IPS DF 6.9 (cell line): ENCODE measurements around the gene PTPRN2.

Experiments
- DNase-seq: peaks from one replicate; pipeline ENCODE4 v3.0.0-alpha.2; 2013; ENCODE audit warnings: low read depth, low spot score
- H3K27ac ChIP-seq: one replicate; pipeline ENCODE4 v1.5.1; 2013; ENCODE audit warnings: low read length, control low read depth
- H3K27me3 ChIP-seq: 2 replicates; pipeline ENCODE4 v1.6.1; 2013; ENCODE audit warnings: mild to moderate bottlenecking, low read length; ENCODE audit not compliant: control insufficient read depth, insufficient read depth
- H3K36me3 ChIP-seq: 2 replicates; pipeline ENCODE4 v1.6.1; 2013; ENCODE audit warnings: low read length; ENCODE audit not compliant: control insufficient read depth, insufficient read depth
- H3K4me1 ChIP-seq: 2 replicates; pipeline ENCODE4 v1.6.1; 2013; ENCODE audit warnings: low read length; ENCODE audit not compliant: control insufficient read depth, insufficient read depth
- H3K4me3 ChIP-seq: 2 replicates; pipeline ENCODE4 v1.5.1; 2013; ENCODE audit warnings: mild to moderate bottlenecking, low read length
- H3K9me3 ChIP-seq: 2 replicates; pipeline ENCODE4 v1.6.1; 2013; ENCODE audit warnings: low read length, inconsistent platforms; ENCODE audit not compliant: control insufficient read depth, insufficient read depth
- WGBS: extraction: QIAGEN DNeasy Blood & Tissue Kit; methylation state at CpG from one replicate; pipeline ENCODE4 v1.1.7; 2013; ENCODE audit warnings: mixed read lengths, missing lambda C conversion rate; ENCODE audit not compliant: insufficient read length, insufficient coverage; 5-methylcytosine and 5-hydroxymethylcytosine counted together

Gene PTPRN2

DNA sequence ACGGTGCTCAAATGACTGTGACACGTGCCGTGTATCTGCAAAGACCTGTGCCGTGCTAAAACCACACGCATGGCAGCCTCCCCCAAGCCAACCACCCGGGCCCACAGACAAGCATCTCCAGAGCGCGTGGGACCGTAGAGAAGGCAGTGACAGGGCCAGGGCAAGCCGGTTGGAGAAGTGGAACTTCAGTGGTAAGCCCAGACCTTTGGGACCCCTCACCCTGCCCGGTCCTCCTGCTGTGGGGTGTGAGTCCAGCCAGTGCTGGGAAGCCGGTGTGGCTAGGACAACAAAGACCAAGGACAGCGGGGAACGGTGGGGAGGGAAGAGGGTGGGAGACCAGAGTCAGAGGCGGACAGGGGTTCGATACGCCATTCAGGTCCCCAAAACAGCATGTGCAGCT is 774.6 kb downstream of the PTPRN2 start:
- Histone ChIP-seq H3K4me3 (no peak overlapping the region), H3K27me3 (no peaks in the 10 kb centered on the region), H3K36me3 (no peaks in the 10 kb centered on the region; the same call in 1 of the 2 replicates), H3K27ac (no peak overlapping the region), H3K4me1 (no peaks in the 10 kb centered on the region), H3K9me3 (peaks cover 41% of the 10 kb centered on the region)
- WGBS = no CpG with 5 or more reads among the region's 17 CpGs
- no peak for DNase-seq

DNA sequence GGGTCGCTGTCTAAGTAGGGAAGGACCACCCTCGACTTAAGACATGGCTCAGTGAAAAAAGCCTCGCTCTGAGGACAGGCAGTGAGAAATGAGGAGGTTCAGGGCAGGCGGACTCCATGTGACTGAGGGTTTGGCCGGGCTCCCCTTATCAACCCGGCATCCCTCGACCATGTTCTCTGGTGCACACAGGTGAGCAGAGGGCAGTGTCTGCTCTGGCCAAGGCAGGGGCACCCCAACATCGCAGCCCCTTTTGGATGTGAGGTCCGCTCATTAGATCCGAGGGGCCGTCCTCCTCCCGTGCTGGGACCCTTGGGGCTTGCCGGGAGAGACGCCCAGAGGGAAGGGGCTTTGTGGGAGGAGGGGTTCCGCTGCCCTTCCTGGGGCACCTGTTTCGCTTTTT is 775.7 kb downstream of the PTPRN2 start:
- no peaks in the 10 kb centered on the region; the same call in 1 of the 2 replicates for H3K36me3 ChIP-seq
- DNase-seq = no peak
- no peak overlapping the region for H3K27ac ChIP-seq
- H3K4me1 ChIP-seq = no peaks in the 10 kb centered on the region
- WGBS = no CpG with 5 or more reads among the region's 16 CpGs
- H3K9me3 ChIP-seq = peaks cover 45% of the 10 kb centered on the region
- no peaks in the 10 kb centered on the region for H3K27me3 ChIP-seq
- no peak overlapping the region for H3K4me3 ChIP-seq

DNA sequence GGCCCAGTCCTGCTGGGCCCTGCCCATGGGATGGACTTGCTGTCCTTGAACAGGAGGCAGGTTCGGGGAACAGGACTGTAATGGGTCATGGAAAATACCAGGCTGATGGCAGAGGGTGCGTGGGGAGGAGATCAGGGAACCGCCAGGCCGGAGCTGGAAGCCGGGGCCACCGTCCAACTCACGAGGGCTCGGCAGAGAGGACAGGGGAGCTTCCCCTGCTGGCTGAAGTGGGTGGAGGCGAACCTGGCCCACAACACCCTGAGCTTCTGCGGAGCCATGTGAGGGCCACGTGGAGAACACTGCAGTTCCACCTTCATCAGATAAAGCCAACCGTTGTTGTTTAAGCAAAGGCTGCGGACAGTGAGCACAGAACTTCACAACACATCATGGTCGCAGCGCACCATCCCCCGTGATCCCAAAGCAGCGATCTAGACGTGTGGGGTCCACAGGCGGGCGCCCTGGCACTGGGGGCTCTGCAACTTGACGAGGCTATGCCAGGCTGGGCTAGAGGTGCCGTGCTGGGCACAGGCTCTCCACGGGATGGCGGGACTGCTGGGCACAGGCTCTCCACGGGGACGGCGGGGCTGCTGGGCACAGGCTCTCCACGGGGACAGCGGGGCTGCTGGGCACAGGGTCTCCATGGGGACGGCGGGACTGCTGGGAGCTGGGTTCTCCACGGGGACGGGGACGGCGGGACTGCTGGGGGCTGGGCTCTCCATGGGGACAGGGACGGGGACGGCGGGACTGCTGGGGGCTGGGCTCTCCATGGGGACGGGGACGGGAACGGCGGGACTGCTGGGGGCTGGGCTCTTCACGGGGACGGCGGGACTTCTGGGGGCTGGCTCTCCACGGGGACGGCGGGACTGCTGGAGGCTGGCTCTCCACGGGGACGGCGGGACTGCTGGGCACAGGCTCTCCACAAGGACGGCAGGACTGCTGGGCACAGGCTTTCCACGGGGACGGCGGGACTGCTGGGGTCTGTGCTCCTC is 777.5 kb downstream of the PTPRN2 start:
- Histone ChIP-seq H3K36me3 (no peaks in the 10 kb centered on the region; the same call in 1 of the 2 replicates), H3K4me3 (no peak overlapping the region)

DNA sequence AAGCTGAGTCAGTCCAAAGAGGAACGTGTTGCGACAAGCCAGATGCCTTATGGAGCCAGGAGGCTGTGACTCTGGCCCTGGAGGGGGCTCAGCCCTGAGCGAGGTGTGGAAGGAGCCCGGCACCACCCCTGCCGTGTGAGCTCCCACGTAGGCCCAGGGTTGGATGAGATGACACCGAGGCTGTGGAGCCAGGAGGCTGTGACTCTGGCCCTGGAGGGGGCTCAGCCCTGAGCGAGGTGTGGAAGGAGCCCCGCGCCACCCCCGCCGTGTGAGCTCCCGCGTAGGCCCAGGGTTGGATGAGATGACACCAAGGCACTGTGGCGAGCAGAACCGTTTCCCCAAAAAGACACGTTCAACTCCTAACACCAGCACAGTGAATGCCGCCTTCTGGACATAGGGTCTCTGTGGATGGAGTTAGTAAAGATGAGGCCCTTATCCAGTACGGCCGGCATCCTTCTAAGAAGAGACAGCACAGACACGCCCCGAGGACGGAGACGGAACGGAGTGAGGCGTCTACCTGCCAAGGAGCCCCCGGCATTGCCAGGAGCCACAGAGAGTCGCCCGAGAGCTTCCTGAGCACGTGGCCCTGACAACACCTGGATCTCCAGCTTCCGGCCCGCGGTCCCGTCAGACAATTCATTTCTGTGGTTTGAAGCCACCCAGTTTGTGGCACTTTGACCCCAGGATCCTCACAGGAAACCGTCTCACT is 778.3 kb downstream of the PTPRN2 start:
- Histone ChIP-seq H3K27me3 (no peaks in the 10 kb centered on the region), H3K4me3 (no peak overlapping the region), H3K36me3 (no peaks in the 10 kb centered on the region; the same call in 1 of the 2 replicates), H3K27ac (no peak overlapping the region), H3K9me3 (peaks cover 50% of the 10 kb centered on the region), H3K4me1 (no peaks in the 10 kb centered on the region)
- WGBS = no CpG with 5 or more reads among the region's 35 CpGs
- no peak for DNase-seq

More for the DNA sequence above, 777.5 kb downstream of the PTPRN2 start:
- DNase-seq = no peak
- Histone ChIP-seq H3K27ac (no peak overlapping the region), H3K9me3 (peaks cover 49% of the 10 kb centered on the region), H3K4me1 (no peaks in the 10 kb centered on the region), H3K27me3 (no peaks in the 10 kb centered on the region)
- WGBS = no CpG with 5 or more reads among the region's 55 CpGs

DNA sequence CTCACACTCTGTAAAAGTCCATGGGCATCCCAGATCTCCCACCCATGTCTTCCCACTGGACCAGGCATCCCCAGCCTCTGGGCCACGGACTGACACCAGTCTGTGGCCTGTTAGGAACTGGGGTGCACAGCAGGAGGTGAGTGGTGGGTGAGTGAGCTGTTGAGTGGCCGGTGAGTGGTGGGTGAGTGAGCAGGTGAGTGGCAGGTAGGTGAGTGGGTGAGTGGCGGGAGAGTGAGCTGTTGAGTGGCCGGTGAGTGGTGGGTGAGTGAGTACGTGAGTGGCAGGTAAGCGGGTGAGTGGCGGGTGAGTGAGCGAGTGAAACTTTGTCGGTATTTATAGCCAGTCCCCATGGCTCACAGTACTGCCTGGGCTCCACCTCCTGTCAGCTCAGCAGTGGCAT is 779.6 kb downstream of the PTPRN2 start:
- Histone ChIP-seq H3K9me3 (peaks cover 50% of the 10 kb centered on the region), H3K27ac (no peak overlapping the region), H3K27me3 (no peaks in the 10 kb centered on the region), H3K36me3 (no peaks in the 10 kb centered on the region; the same call in 1 of the 2 replicates), H3K4me3 (no peak overlapping the region), H3K4me1 (no peaks in the 10 kb centered on the region)
- no CpG with 5 or more reads among the region's 9 CpGs for WGBS
- DNase-seq = no peak

DNA sequence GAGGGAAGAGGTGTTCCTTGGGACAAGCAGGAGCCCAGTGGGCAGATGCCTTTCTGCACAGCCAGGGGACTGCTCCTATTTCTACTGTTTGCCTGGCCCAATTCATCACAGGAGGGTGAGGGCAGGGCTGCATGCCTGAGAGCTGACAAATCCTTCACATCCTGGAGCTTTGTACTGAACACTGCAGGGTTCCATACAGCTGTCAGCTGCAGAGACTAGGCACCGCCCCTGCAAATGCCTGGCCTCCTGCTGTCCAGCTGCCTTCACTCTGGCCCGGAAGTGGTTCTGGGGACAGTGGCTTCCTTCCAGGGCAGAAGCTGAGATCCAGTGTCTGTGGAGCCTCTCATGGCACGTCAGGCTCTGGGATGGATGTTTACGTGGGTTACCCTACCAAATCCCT is 780.1 kb downstream of the PTPRN2 start:
- Histone ChIP-seq H3K4me3 (no peak overlapping the region), H3K36me3 (no peaks in the 10 kb centered on the region; the same call in 1 of the 2 replicates), H3K4me1 (no peaks in the 10 kb centered on the region), H3K27ac (no peak overlapping the region), H3K27me3 (no peaks in the 10 kb centered on the region), H3K9me3 (peaks cover 45% of the 10 kb centered on the region)
- no CpG with 5 or more reads among the region's 4 CpGs for WGBS
- DNase-seq = no peak

DNA sequence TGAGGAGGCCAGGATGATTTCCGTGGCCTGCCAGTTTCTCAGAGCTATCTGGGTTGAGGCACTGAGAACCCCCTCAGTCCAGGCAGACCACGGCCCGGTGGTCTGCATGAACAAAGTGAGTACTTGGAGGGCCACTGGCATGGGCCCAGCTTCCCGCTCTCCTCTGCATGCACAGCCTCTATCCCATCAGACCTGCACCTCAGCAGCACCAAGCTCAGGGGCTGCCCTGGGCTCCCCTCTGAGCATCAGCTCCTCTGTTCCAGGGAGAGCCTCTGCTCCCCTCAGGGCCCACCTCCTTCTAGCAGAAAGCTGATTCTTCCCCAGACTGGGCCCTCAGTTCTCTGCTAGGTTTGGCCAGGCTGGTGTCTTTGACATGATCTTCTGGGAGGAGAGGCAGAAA is 780.9 kb downstream of the PTPRN2 start:
- Histone ChIP-seq H3K9me3 (peaks cover 45% of the 10 kb centered on the region), H3K36me3 (no peaks in the 10 kb centered on the region; the same call in 1 of the 2 replicates), H3K27me3 (no peaks in the 10 kb centered on the region), H3K4me1 (no peaks in the 10 kb centered on the region; the same call in 1 of the 2 replicates), H3K4me3 (no peak overlapping the region), H3K27ac (no peak overlapping the region)
- no peak for DNase-seq
- no CpG with 5 or more reads among the region's 4 CpGs for WGBS

DNA sequence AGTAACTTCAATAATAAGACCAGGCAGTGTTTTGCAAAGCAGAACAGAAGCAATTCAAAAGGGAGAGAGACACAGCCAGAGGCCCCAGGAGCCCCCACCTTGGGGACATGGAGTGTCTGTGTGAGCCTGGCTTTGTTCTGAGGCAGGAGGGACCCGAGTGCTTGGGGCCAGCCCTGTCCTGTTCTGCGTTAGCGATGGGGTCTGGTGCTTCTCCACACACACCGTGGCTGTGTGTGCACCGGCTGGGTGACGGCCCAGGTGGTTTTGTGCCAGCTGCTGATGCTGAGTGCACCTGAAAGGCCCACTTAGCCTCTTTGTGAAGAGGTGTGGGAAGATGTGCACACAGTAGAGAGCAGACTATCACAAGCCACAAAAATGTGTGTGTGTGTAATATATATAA is 781.9 kb downstream of the PTPRN2 start:
- WGBS = no CpG with 5 or more reads among the region's 6 CpGs
- no peaks in the 10 kb centered on the region; the same call in 1 of the 2 replicates for H3K4me1 ChIP-seq
- no peak for DNase-seq

DNA sequence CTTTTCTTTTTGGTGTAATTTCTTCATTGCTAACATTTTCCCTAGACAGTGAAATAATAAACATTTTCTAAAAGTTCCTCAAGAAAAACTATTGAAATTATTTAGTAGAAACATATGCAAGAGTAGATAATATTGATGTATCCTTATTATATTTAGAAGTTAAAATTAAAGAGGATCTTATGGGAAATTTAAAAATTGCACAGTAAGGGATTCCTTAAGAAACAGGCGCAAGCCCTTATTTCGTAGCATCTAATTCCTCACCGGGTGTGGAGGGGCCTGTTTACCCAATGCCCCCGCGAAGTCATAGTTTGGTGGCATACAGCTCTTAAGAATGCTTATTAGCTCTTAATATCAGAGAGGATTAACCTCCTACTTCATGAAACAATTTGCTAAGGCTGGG is 783.7 kb downstream of the PTPRN2 start:
- DNase-seq = no peak
- Histone ChIP-seq H3K27ac (no peak overlapping the region), H3K36me3 (no peaks in the 10 kb centered on the region; the same call in 1 of the 2 replicates), H3K4me1 (no peaks in the 10 kb centered on the region; the same call in 1 of the 2 replicates), H3K27me3 (no peaks in the 10 kb centered on the region), H3K4me3 (no peak overlapping the region), H3K9me3 (peaks cover 40% of the 10 kb centered on the region)
- no CpG with 5 or more reads among the region's 5 CpGs for WGBS

More for the DNA sequence above, 781.9 kb downstream of the PTPRN2 start:
- Histone ChIP-seq H3K27ac (no peak overlapping the region), H3K36me3 (no peaks in the 10 kb centered on the region; the same call in 1 of the 2 replicates), H3K4me3 (no peak overlapping the region), H3K27me3 (no peaks in the 10 kb centered on the region), H3K9me3 (peaks cover 40% of the 10 kb centered on the region)

DNA sequence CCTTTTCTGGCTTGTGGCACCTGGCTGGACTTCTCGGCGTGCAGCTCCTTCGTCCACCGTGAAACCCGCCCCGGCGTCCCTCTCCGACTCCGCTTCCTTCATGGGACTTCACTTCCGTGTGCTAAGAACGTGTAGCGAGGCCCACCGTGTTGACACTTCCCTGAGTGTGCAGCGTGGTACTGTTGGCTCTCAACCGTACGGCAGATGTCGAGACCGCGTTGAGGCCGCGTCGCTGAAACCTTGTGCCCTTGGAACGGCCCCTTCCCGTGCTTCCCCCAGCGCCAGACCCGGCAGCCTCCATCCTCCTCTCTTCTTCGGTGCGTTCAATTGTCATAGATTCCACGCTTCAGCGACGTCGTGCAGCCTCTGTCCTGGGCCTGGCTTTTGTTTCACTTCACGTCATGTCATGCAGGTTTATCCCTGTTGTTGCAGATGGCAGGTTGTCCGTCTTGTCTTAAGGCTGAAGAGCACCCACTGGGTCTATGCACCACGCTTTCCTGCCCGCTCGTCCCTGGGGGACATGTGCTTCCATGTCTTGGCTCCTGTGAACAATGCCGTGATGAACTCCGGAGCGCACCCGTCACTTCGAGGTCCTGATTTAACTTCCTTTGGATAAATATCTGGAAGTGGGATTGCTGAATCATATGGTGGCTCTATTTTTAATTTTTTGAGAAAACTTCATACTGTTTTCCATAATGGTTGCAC is 785.5 kb downstream of the PTPRN2 start:
- no peak for DNase-seq
- no peak overlapping the region for H3K4me3 ChIP-seq
- no peaks in the 10 kb centered on the region for H3K27me3 ChIP-seq
- no peaks in the 10 kb centered on the region; the same call in 1 of the 2 replicates for H3K4me1 ChIP-seq
- WGBS = no CpG with 5 or more reads among the region's 42 CpGs
- H3K27ac ChIP-seq = no peak overlapping the region
- H3K9me3 ChIP-seq = peaks cover 32% of the 10 kb centered on the region
- no peaks in the 10 kb centered on the region; the same call in 1 of the 2 replicates for H3K36me3 ChIP-seq
